Measurements from ENCODE around the gene OR2AT4. TPM values are rescaled to one million over a fixed set of nuclear protein-coding genes. Genes with fewer than 3 reads are reported as not detected.

OR2AT4 gene
- total and polyA plus RNA-seq, 4 experiments from 2014 or later = not detected

GRCh38 chr11:75031771-75032549 lies 64.7 kb downstream of the OR2AT4 start:
- H3K9me3 Mint-ChIP-seq = no peaks in the 10 kb centered on the region
- intact Hi-C loops (cut with micrococcal nuclease) = loop anchor here (1.0 kb wide), 1 partner anchor 103 kb away; no protein-coding TSS in a partner anchor
- peaks cover 0 to 1% of the 10 kb centered on the region in 2 donors for H3K27me3 Mint-ChIP-seq
- H3K27ac ChIP-seq (ENCODE audit: low read depth, low read length) = no peak overlapping the region
- ChIA-PET POLR2A (ENCODE audit: partially characterized antibody) (interaction anchor here (0.8 kb wide), 1 partner anchor 43 kb away, joined by 3 read pairs; the partner anchor contains the start of gene NEU3), CTCF (ENCODE audit: partially characterized antibody) (interaction anchor here (1.0 to 4.3 kb wide), 8 partner anchors 9 to 183 kb away, joined by 3 to 23 read pairs (median 4); no protein-coding TSS in a partner anchor)
- H3K4me3 Mint-ChIP-seq = no peak overlapping the region
- H3K4me1 ChIP-seq (ENCODE audit: insufficient read depth, low read length) = no peaks in the 10 kb centered on the region
- no peaks in the 10 kb centered on the region for H3K36me3 Mint-ChIP-seq
- H3K27ac Mint-ChIP-seq = no peak overlapping the region
- H3K4me3 ChIP-seq (ENCODE audit: low read length in 2 of 2) = no peak overlapping the region
- DNase-seq = peak; percentile 24 to 40 (median 29)
- no peaks in the 10 kb centered on the region for H3K27me3 ChIP-seq (ENCODE audit: insufficient read depth, low read length)
- no peaks in the 10 kb centered on the region for H3K36me3 ChIP-seq (ENCODE audit: insufficient read depth, low read length)
- no peaks in the 10 kb centered on the region for H3K9me3 ChIP-seq (ENCODE audit: control insufficient read depth in 1 of 2, low read length in 2 of 2)
- H3K4me1 Mint-ChIP-seq = peaks cover 0 to 8% (median 1%) of the 10 kb centered on the region in 4 donors

Other genes with a start within 250 kb of the OR2AT4 start
- gene XRRA1, start 147.8 kb downstream of the OR2AT4 start, total RNA-seq = 10 to 100 TPM; 18.8 to 21.1 TPM
- gene XRRA1, start 147.8 kb downstream of the OR2AT4 start, polyA plus RNA-seq = 1 to 10 TPM; 4.1 to 7.0 TPM
- 100 to 1,000 TPM; 145 to 148 TPM for gene SPCS2, start 147.6 kb downstream of the OR2AT4 start, total RNA-seq
- gene SPCS2, start 147.6 kb downstream of the OR2AT4 start, polyA plus RNA-seq = 100 to 1,000 TPM; 242 to 272 TPM
- 10 to 100 TPM; 14.0 to 15.7 TPM for gene NEU3, start 107.9 kb downstream of the OR2AT4 start, total RNA-seq
- gene NEU3, start 107.9 kb downstream of the OR2AT4 start, polyA plus RNA-seq = under 1 TPM; 0.64 to 0.76 TPM
- gene SLCO2B1, start 54.2 kb upstream of the OR2AT4 start, total RNA-seq = 1 to 10 TPM; 2.4 to 2.8 TPM
- gene SLCO2B1, start 54.2 kb upstream of the OR2AT4 start, polyA plus RNA-seq = not detected
- under 1 TPM; 0.15 to 0.22 TPM for gene TPBGL, start 143.9 kb upstream of the OR2AT4 start, total RNA-seq
- under 1 TPM; 0.10 to 0.30 TPM for gene TPBGL, start 143.9 kb upstream of the OR2AT4 start, polyA plus RNA-seq

Measured in CD4-positive, alpha-beta memory T cell (primary cell).